Measurements from ENCODE around the gene CXCR5. TPM values are rescaled to one million over a fixed set of nuclear protein-coding genes. Genes with fewer than 3 reads are reported as not detected.

The CXCR5 gene
- total and polyA plus RNA-seq, 10 of the 15 experiments (the other 5 are each of a cell fraction or from before 2014, with no cell fraction given) = 0.03 to 0.63 (median 0.25) TPM

- no peak for TF ChIP-seq HDAC2 (IDR thresholded peaks at IDR 0.05)
These were observed 45.9 kb downstream of the CXCR5 start (continued) for GRCh38 chr11:118929501-118930093.

DNA sequence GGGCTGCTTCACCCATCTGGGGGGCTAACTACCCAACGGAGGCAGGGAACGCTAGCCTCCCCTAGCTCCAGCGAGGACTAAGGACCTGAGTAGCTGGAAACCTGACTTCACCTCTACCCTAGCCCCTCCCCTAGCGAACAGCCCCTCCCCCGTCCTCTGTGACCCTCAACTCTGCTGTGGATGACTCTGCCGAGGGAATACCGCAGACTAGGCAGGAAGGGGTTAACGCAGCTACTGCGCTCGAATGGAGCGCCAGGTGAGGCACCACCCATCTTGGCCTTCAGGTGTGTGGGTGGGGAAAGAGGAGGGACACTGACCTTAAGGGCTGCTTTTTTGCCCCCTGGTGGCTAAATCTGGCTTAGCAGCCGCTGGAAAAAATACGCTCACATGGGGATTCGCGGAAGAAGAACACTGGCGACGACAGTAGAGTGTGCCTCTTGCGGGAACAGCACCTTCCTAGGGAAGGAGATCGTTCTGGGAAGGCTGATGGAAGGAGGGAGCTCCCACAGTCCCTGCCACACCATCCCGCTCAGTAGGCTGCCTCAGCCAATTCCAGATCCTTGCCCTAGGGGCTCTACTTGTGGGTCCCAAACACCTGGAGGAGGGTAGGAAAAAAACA is 46.5 kb downstream of the CXCR5 start:
- peak; percentile 51 for DNase-seq (ENCODE audit: low read depth, low spot score)
- peak; percentile 12 for ATAC-seq
- CTCF ChIA-PET = interaction anchor here (0.6 to 11.6 kb wide), 26 partner anchors 9 to 1599 kb away, joined by 3 to 330 read pairs (median 4); partner anchors contain the start of genes CXCR5, DDX6, DPAGT1 and UPK2
- in situ Hi-C loops (cut with MboI) (no loop called here), intact Hi-C loops (cut with micrococcal nuclease; ENCODE audit: unreplicated experiment) (loop anchor here (1.0 to 2.0 kb wide), 3 partner anchors 23 to 240 kb away; partner anchors contain the start of gene UPK2)
- H3K4me2 ChIP-seq (ENCODE audit: control insufficient read depth, insufficient read depth) = peak overlapping the region; percentile 99
- no peaks in the 10 kb centered on the region for H4K20me1 ChIP-seq (ENCODE audit: control insufficient read depth, insufficient read depth)
- H3K36me3 ChIP-seq (ENCODE audit: control insufficient read depth in 2 of 2, insufficient read depth in 2 of 2, low read length in 1 of 2) = no peaks in the 10 kb centered on the region
- H3K27ac ChIP-seq (ENCODE audit: control insufficient read depth, insufficient read depth) = peak overlapping the region; percentile 50; the same call in 1 of the 2 replicates
- BruUV-seq (replicated peaks) = no TSS peak
- RAD21 ChIA-PET (ENCODE audit: unreplicated experiment) = interaction anchor here (0.7 to 8.8 kb wide), 9 partner anchors 18 to 270 kb away, joined by 3 to 169 read pairs (median 5); partner anchors contain the start of genes CXCR5 and UPK2
- peak overlapping the region; percentile 97 for H3K4me3 ChIP-seq
- H3K9me3 ChIP-seq (replicated peaks; ENCODE audit: control insufficient read depth, insufficient read depth, low read length) = no peaks in the 10 kb centered on the region
- peak overlapping the region; percentile 42 for H3K9ac ChIP-seq (ENCODE audit: control insufficient read depth, insufficient read depth, low read length)
- peaks cover under 1% of the 10 kb centered on the region for H3K79me2 ChIP-seq (ENCODE audit: control insufficient read depth, insufficient read depth, low read length)
- FAIRE-seq = peak; percentile 41
- H3K27me3 ChIP-seq (replicated peaks in 1 of 2; ENCODE audit: control insufficient read depth in 2 of 2, insufficient read depth in 2 of 2, low read length in 1 of 2) = no peaks in the 10 kb centered on the region
- SMC1A ChIA-PET (ENCODE audit: uncharacterized antibody, unreplicated experiment) = interaction anchor here (0.8 to 12.9 kb wide), 10 partner anchors 18 to 240 kb away, joined by 3 to 185 read pairs (median 4); partner anchors contain the start of genes CXCR5 and UPK2
- POLR2A ChIA-PET = interaction anchor here (0.5 to 4.0 kb wide), 13 partner anchors 10 to 653 kb away, joined by 3 to 35 read pairs (median 5); partner anchors contain the start of genes ARCN1 and HYOU1
- H2AFZ ChIP-seq (ENCODE audit: control insufficient read depth, low read depth, low read length) = peak overlapping the region; percentile 73
- peaks cover 30% of the 10 kb centered on the region for H3K4me1 ChIP-seq (ENCODE audit: control insufficient read depth, insufficient read depth, low read length)
- 2% methylated on average over 20 of the region's 20 CpGs for WGBS (ENCODE audit: insufficient coverage, insufficient replicate concordance, low lambda C conversion rate, missing lambda C conversion rate)
- TF ChIP-seq RB1 (IDR thresholded peaks at IDR 0.05; ENCODE audit: borderline replicate concordance) = no peak
- TF ChIP-seq SKIL (IDR thresholded peaks at IDR 0.05; ENCODE audit: low read depth, poor library complexity, severe bottlenecking) = no peak
- TF ChIP-seq WRNIP1 (IDR thresholded peaks at IDR 0.05; ENCODE audit: borderline replicate concordance, low read depth, low read length) = 0 out of 2 replicates have a peak, but pooled peaks have one; percentile 92
- TF ChIP-seq ZBTB4 (CRISPR knock-in tag; IDR thresholded peaks at IDR 0.05) = no peak
- no peak for TF ChIP-seq SREBF1 (IDR thresholded peaks at IDR 0.05; ENCODE audit: low read length)
- TF ChIP-seq NR2F1 (conservative IDR thresholded peaks at IDR 0.05) = peak; percentile 85
- peak; percentile 56 for TF ChIP-seq SP1 (IDR thresholded peaks at IDR 0.05; ENCODE audit: low read depth, low read length)
- peak; percentile 82; the same call in 1 of the 2 replicates for TF ChIP-seq RCOR1 (conservative IDR thresholded peaks at IDR 0.05; ENCODE audit: low read depth, low read length)
- no peak for TF ChIP-seq SPI1 (IDR thresholded peaks at IDR 0.05; ENCODE audit: borderline replicate concordance, insufficient read depth, low read depth, low read length)
- TF ChIP-seq PAX5 (IDR thresholded peaks at IDR 0.05; ENCODE audit: borderline replicate concordance, low read depth, low read length) = no peak
- TF ChIP-seq HDGF (IDR thresholded peaks at IDR 0.05) = 0 out of 2 replicates have a peak, but pooled peaks have one; percentile 4
- TF ChIP-seq YY1 (IDR thresholded peaks at IDR 0.05; ENCODE audit: low read depth, low read length) = peak; percentile 62; the same call in 1 of the 2 replicates
- no peak for TF ChIP-seq FOXM1 (IDR thresholded peaks at IDR 0.05; ENCODE audit: low read depth, low read length)
- TF ChIP-seq SMARCA5 (IDR thresholded peaks at IDR 0.05) = peak; percentile 67; the same call in 1 of the 2 replicates
- peak; percentile 30 for TF ChIP-seq MYC (IDR thresholded peaks at IDR 0.05; ENCODE audit: insufficient read depth, insufficient read length, insufficient replicate concordance, low read length, severe bottlenecking)
